Activated CD4-positive, alpha-beta T cell treated with anti-CD3 and anti-CD28 coated beads for 36 hours (primary cell): ENCODE data around the gene COLQ. TPM values are rescaled to one million over a fixed set of nuclear protein-coding genes. Genes with fewer than 3 reads are reported as not detected.

Experiments used
- ATAC-seq: fragments of 200-7000 bp; cut with Tn5 transposase; one replicate; pipeline ENCODE4 v1.10.0; 2021; ENCODE audit warnings: mild to moderate bottlenecking, moderate library complexity
- CTCF ChIA-PET: fragments of 350-600 bp; sonication (Branson Sonifier 250); formaldehyde crosslinking; loops from one replicate; lab custom pipeline; 2021; ENCODE audit warnings: antibody characterized with exemption; lab: Charles Lee
- POLR2A ChIA-PET: fragments of 350-600 bp; sonication (Branson Sonifier 250); formaldehyde crosslinking; loops from one replicate; lab custom pipeline; 2021; ENCODE audit warnings: antibody characterized with exemption, inconsistent platforms; lab: Charles Lee
- DNase-seq: peaks from one replicate; pipeline ENCODE4 v3.0.0-alpha.2; 2020
- H3K27ac Mint-ChIP-seq: one replicate; pipeline ENCODE4 v1.8.0; 2021; ENCODE audit warnings: mixed read lengths
- H3K27me3 Mint-ChIP-seq: one replicate; pipeline ENCODE4 v1.8.0; 2021; ENCODE audit warnings: mixed read lengths
- H3K36me3 Mint-ChIP-seq: one replicate; pipeline ENCODE4 v1.8.0; 2021; ENCODE audit warnings: low read depth, mixed read lengths
- H3K4me1 Mint-ChIP-seq: one replicate; pipeline ENCODE4 v1.8.0; 2021; ENCODE audit warnings: mixed read lengths
- H3K4me3 Mint-ChIP-seq: one replicate; pipeline ENCODE4 v1.8.0; 2021; ENCODE audit warnings: mild to moderate bottlenecking, moderate library complexity, mixed read lengths
- H3K9me3 Mint-ChIP-seq: one replicate; pipeline ENCODE4 v1.8.0; 2021; ENCODE audit warnings: low read depth, mixed read lengths
- intact Hi-C, 2 experiments: fragments of 100-400 bp; cut with DNase I in 1 of 2; cut with micrococcal nuclease in 1 of 2; formaldehyde crosslinking; loops; one replicate each; pipeline versions ENCODE4 v1.14.2 to v1.15.1; 2022 to 2024; cut with DNase I, micrococcal nuclease
- total RNA-seq, 2 experiments: library from RNA; stranded (reverse); gene quantifications; one replicate each; pipeline ENCODE4 v1.2.3, GENCODE V29; 2021

The COLQ gene
- 1 to 10 TPM; 1.1 to 1.3 TPM for total RNA-seq

- ATAC-seq (no peak), DNase-seq (no peak)
- Mint-ChIP-seq H3K27me3 (peaks cover 6% of the 10 kb centered on the region), H3K36me3 (no peaks in the 10 kb centered on the region), H3K4me1 (peaks cover 12% of the 10 kb centered on the region), H3K27ac (peak within 1 kb of the TSS; percentile 2), H3K4me3 (no peak within 1 kb of the TSS), H3K9me3 (no peaks in the 10 kb centered on the region)
- intact Hi-C loops, result no loop called here
- POLR2A ChIA-PET, result no interaction called here
- CTCF ChIA-PET, result interaction anchor here (0.6 kb wide), 1 partner anchor 355 kb away, joined by 3 read pairs; no protein-coding TSS in a partner anchor
These were observed at the start of gene COLQ for GRCh38 chr3:15521573-15521965. Gene COLQ, minus strand, starts transcription at chr3:15521706. Its CDS starts 81 bp downstream, at chr3:15521625.

- Mint-ChIP-seq H3K4me3 (no peak overlapping the region), H3K4me1 (no peaks in the 10 kb centered on the region), H3K27me3 (no peaks in the 10 kb centered on the region), H3K27ac (peak overlapping the region; percentile 23), H3K9me3 (no peaks in the 10 kb centered on the region), H3K36me3 (peaks cover 27% of the 10 kb centered on the region)
- ChIA-PET POLR2A (no interaction called here), CTCF (interaction anchor here (0.5 to 0.6 kb wide), 2 partner anchors 319 to 492 kb away, joined by 3 read pairs; no protein-coding TSS in a partner anchor)
- DNase-seq (no peak), ATAC-seq (no peak)
- intact Hi-C loops, result no loop called here
These were observed 41.7 kb upstream of the COLQ start for GRCh38 chr3:15563190-15563589.

- Mint-ChIP-seq H3K36me3 (peaks cover 23% of the 10 kb centered on the region), H3K9me3 (no peaks in the 10 kb centered on the region), H3K4me3 (no peak overlapping the region), H3K27ac (no peak overlapping the region), H3K27me3 (no peaks in the 10 kb centered on the region), H3K4me1 (peaks cover 3% of the 10 kb centered on the region)
- ATAC-seq (no peak), DNase-seq (no peak)
- intact Hi-C loops, result no loop called here
- ChIA-PET CTCF (no interaction called here), POLR2A (no interaction called here)
These were observed 41.1 kb upstream of the COLQ start for GRCh38 chr3:15562560-15562959.

GRCh38 chr3:15558581-15558980 lies 37.1 kb upstream of the COLQ start:
- Mint-ChIP-seq H3K9me3 (no peaks in the 10 kb centered on the region), H3K4me1 (peaks cover 10% of the 10 kb centered on the region), H3K27ac (no peak overlapping the region), H3K4me3 (no peak overlapping the region), H3K36me3 (peaks cover 15% of the 10 kb centered on the region), H3K27me3 (no peaks in the 10 kb centered on the region)
- DNase-seq (no peak), ATAC-seq (no peak)
- intact Hi-C loops, result loop anchor here (5.0 to 10.0 kb wide), 4 partner anchors 131 to 454 kb away; partner anchors contain the start of genes EAF1 (in 1 of the 2) and METTL6 (in 1 of the 2)
- POLR2A ChIA-PET, result interaction anchor here (0.6 kb wide), 1 partner anchor 730 kb away, joined by 3 read pairs; no protein-coding TSS in a partner anchor
- CTCF ChIA-PET, result interaction anchor here (1.1 to 1.2 kb wide), 2 partner anchors 39 to 290 kb away, joined by 4 to 5 read pairs; no protein-coding TSS in a partner anchor

- no peaks in the 10 kb centered on the region for H3K27me3 Mint-ChIP-seq
- ATAC-seq (peak; percentile 87), DNase-seq (peak; percentile 75)
- peaks cover 10% of the 10 kb centered on the region for H3K4me1 Mint-ChIP-seq
- H3K4me3 Mint-ChIP-seq, result no peak overlapping the region
- H3K27ac Mint-ChIP-seq, result no peak overlapping the region
- ChIA-PET POLR2A (no interaction called here), CTCF (interaction anchor here (0.6 to 2.1 kb wide), 7 partner anchors 16 to 553 kb away, joined by 3 to 12 read pairs (median 5); no protein-coding TSS in a partner anchor)
- intact Hi-C loops, result loop anchor here (1.0 to 10.0 kb wide), 9 partner anchors 130 to 453 kb away; partner anchors contain the start of genes EAF1 (in 2 of the 2), METTL6 (in 2 of the 2) and CAPN7 (in 1 of the 2)
- no peaks in the 10 kb centered on the region for H3K9me3 Mint-ChIP-seq
- peaks cover 10% of the 10 kb centered on the region for H3K36me3 Mint-ChIP-seq
These were observed 36.0 kb upstream of the COLQ start for GRCh38 chr3:15557511-15557946.

- CTCF ChIA-PET, result interaction anchor here (0.8 to 2.1 kb wide), 10 partner anchors 12 to 386 kb away, joined by 3 to 12 read pairs (median 4); no protein-coding TSS in a partner anchor
- peak overlapping the region; percentile 2 for H3K27ac Mint-ChIP-seq
- no peak for DNase-seq
- intact Hi-C loops, result loop anchor here (2.0 to 10.0 kb wide), 5 partner anchors 129 to 452 kb away; partner anchors contain the start of genes EAF1 (in 1 of the 2) and METTL6 (in 1 of the 2)
- H3K4me1 Mint-ChIP-seq, result peaks cover 10% of the 10 kb centered on the region
- peaks cover 6% of the 10 kb centered on the region for H3K36me3 Mint-ChIP-seq
- H3K9me3 Mint-ChIP-seq, result no peaks in the 10 kb centered on the region
- POLR2A ChIA-PET, result no interaction called here
- peak; percentile 80 for ATAC-seq
- no peak overlapping the region for H3K4me3 Mint-ChIP-seq
- H3K27me3 Mint-ChIP-seq, result no peaks in the 10 kb centered on the region
These were observed 35.0 kb upstream of the COLQ start for GRCh38 chr3:15556512-15556911.

- POLR2A ChIA-PET, result no interaction called here
- Mint-ChIP-seq H3K4me1 (peaks cover 10% of the 10 kb centered on the region), H3K4me3 (no peak overlapping the region), H3K36me3 (peaks cover 9% of the 10 kb centered on the region), H3K9me3 (no peaks in the 10 kb centered on the region), H3K27me3 (no peaks in the 10 kb centered on the region), H3K27ac (no peak overlapping the region)
- DNase-seq (no peak), ATAC-seq (no peak)
- intact Hi-C loops, result loop anchor here in 1 of 2 experiments (10.0 kb wide), 2 partner anchors 289 to 449 kb away; no protein-coding TSS in a partner anchor
- CTCF ChIA-PET, result no interaction called here
These were observed 32.2 kb upstream of the COLQ start for GRCh38 chr3:15553749-15554148.

GRCh38 chr3:15551902-15552301 lies 30.4 kb upstream of the COLQ start:
- CTCF ChIA-PET, result interaction anchor here (0.6 kb wide), 1 partner anchor 61 kb away, joined by 3 read pairs; no protein-coding TSS in a partner anchor
- no peaks in the 10 kb centered on the region for H3K27me3 Mint-ChIP-seq
- DNase-seq (no peak), ATAC-seq (no peak)
- POLR2A ChIA-PET, result no interaction called here
- no peak overlapping the region for H3K4me3 Mint-ChIP-seq
- intact Hi-C loops, result loop anchor here in 1 of 2 experiments (10.0 kb wide), 2 partner anchors 287 to 447 kb away; no protein-coding TSS in a partner anchor
- H3K4me1 Mint-ChIP-seq, result peaks cover 8% of the 10 kb centered on the region
- no peak overlapping the region for H3K27ac Mint-ChIP-seq
- H3K9me3 Mint-ChIP-seq, result peaks cover under 1% of the 10 kb centered on the region
- peaks cover 10% of the 10 kb centered on the region for H3K36me3 Mint-ChIP-seq

GRCh38 chr3:15549846-15550245 lies 28.3 kb upstream of the COLQ start:
- ATAC-seq (no peak), DNase-seq (no peak)
- no peak overlapping the region for H3K27ac Mint-ChIP-seq
- peaks cover 10% of the 10 kb centered on the region for H3K36me3 Mint-ChIP-seq
- POLR2A ChIA-PET, result no interaction called here
- H3K4me1 Mint-ChIP-seq, result no peaks in the 10 kb centered on the region
- intact Hi-C loops, result loop anchor here in 1 of 2 experiments (10.0 kb wide), 2 partner anchors 285 to 445 kb away; no protein-coding TSS in a partner anchor
- H3K4me3 Mint-ChIP-seq, result no peak overlapping the region
- CTCF ChIA-PET, result interaction anchor here (0.6 kb wide), 1 partner anchor 44 kb away, joined by 3 read pairs; no protein-coding TSS in a partner anchor
- no peaks in the 10 kb centered on the region for H3K27me3 Mint-ChIP-seq
- H3K9me3 Mint-ChIP-seq, result peaks cover 4% of the 10 kb centered on the region

GRCh38 chr3:15542614-15543013 lies 21.1 kb upstream of the COLQ start:
- no peak overlapping the region for H3K4me3 Mint-ChIP-seq
- POLR2A ChIA-PET, result no interaction called here
- CTCF ChIA-PET, result interaction anchor here (0.7 to 1.2 kb wide), 4 partner anchors 17 to 340 kb away, joined by 3 read pairs; no protein-coding TSS in a partner anchor
- no peak overlapping the region for H3K27ac Mint-ChIP-seq
- intact Hi-C loops, result no loop called here
- H3K27me3 Mint-ChIP-seq, result no peaks in the 10 kb centered on the region
- DNase-seq, result no peak
- H3K4me1 Mint-ChIP-seq, result peaks cover 12% of the 10 kb centered on the region
- peaks cover 4% of the 10 kb centered on the region for H3K9me3 Mint-ChIP-seq
- no peaks in the 10 kb centered on the region for H3K36me3 Mint-ChIP-seq
- ATAC-seq, result no peak

- ATAC-seq (no peak), DNase-seq (no peak)
- H3K36me3 Mint-ChIP-seq, result no peaks in the 10 kb centered on the region
- peaks cover 24% of the 10 kb centered on the region for H3K4me1 Mint-ChIP-seq
- no peak overlapping the region for H3K27ac Mint-ChIP-seq
- H3K27me3 Mint-ChIP-seq, result no peaks in the 10 kb centered on the region
- CTCF ChIA-PET, result interaction anchor here (0.8 to 1.2 kb wide), 2 partner anchors 16 to 70 kb away, joined by 3 read pairs; no protein-coding TSS in a partner anchor
- no peak overlapping the region for H3K4me3 Mint-ChIP-seq
- intact Hi-C loops, result no loop called here
- H3K9me3 Mint-ChIP-seq, result no peaks in the 10 kb centered on the region
- POLR2A ChIA-PET, result interaction anchor here (0.6 kb wide), 1 partner anchor 775 kb away, joined by 3 read pairs; no protein-coding TSS in a partner anchor
These were observed 19.9 kb upstream of the COLQ start for GRCh38 chr3:15541371-15541770.
